Activated naive CD4-positive, alpha-beta T cell treated with Interleukin-2 at 50 U/mL for 16 hours (primary cell): ENCODE results near the gene PRSS57.
"Not testable (repeated sequence)": the region's sequence is repeated elsewhere in the genome, so short reads cannot be mapped to it uniquely, and the experiment has no call there.

ENCODE experiments used
- DNase-seq: peaks from one replicate; pipeline ENCODE4 v3.0.0-alpha.2; 2020

PRSS57 gene

DNA sequence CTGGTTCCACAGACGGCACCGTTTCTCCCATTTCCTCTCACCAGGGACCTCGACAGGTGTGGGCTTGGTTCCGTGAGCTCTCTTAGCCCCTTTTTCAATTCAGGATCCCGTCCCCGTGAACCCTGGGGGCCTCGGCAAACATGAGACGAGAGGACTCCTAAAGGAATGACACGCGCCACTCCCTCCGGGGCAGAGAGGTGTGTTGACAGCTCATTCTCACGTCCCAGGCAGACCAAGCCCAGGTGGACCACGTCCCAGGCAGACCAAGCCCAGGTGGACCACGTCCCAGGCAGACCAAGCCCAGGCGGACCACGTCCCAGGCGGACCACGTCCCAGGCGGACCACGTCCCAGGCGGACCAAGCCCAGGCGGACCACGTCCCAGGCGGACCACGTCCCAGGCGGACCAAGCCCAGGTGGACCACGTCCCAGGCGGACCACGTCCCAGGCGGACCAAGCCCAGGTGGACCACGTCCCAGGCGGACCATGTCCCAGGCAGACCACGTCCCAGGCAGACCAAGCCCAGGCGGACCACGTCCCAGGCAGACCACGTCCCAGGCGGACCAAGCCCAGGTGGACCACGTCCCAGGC is 28.2 kb downstream of the PRSS57 start:
- DNase-seq = not testable (repeated sequence)

- peak; percentile 86 for DNase-seq
These were observed 30.3 kb downstream of the PRSS57 start for GRCh38 chr19:664913-665443.

DNA sequence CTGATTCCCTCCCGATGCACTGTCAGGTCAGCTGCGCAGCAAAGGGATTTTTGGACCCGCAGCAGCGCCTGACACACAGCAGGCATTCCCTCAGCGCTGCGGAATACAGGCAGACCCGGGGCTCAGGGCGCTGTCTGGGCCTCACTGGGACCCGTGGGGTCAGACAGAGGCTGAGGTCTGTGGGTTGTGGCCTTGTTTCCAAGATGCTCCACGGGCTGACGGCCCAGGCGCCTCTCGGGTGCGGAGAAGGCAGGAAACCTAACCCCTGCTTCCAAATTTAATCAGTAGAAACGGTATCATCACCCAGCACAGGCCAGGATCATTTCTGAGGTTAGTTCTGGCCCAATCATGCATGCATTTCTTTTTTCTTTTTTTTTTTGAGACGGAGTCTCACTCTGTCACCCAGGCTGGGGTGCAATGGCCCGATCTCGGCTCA is 31.6 kb downstream of the PRSS57 start:
- DNase-seq = no peak

DNA sequence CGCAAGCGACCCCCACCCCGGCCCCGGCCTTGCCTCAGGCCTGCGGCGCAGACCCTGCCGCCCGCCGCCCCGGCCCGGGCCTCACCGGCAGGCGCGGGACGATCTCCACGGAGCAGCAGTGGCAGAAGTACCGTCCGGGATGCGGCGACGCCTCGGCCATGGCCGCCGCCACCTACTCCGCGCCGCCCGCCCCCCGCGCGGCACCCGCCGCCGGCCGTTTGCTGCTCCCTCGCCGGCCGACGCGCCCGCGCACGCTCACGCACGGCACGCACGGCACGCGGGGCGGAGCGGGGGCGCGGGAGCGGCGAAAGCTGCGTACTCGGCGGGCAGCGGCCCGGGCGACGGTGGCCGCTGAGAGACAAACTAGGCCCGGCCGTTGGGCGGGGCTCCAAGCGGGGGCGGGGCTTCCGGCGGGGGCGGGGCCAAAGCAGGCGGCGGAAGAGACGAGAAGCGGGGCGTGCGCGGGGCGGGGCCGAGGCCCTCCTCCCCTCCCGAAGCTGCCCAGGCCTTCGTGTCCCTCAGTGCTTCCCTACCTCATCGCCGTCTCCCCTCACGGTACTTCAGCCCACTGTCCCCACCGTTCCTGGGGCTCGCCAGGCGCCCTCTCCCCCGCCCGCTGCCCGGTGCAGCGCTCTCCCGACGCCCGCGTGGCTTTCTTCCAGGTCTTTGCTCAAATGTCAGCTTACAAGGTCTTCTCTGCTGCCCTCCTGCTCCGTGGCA is 32.1 kb downstream of the PRSS57 start, which contains the start of gene RNF126:
Gene RNF126 (minus strand): TSS at position 253 of the 720 bp plus-strand sequence. CDS start 93 bp downstream, at position 160.
- peak; percentile 91 for DNase-seq

- peak; percentile 78 for DNase-seq
These were observed 32.9 kb downstream of the PRSS57 start for GRCh38 chr19:662207-662961.

- peak; percentile 69 for DNase-seq
These were observed 33.6 kb downstream of the PRSS57 start for GRCh38 chr19:661427-662196.

DNA sequence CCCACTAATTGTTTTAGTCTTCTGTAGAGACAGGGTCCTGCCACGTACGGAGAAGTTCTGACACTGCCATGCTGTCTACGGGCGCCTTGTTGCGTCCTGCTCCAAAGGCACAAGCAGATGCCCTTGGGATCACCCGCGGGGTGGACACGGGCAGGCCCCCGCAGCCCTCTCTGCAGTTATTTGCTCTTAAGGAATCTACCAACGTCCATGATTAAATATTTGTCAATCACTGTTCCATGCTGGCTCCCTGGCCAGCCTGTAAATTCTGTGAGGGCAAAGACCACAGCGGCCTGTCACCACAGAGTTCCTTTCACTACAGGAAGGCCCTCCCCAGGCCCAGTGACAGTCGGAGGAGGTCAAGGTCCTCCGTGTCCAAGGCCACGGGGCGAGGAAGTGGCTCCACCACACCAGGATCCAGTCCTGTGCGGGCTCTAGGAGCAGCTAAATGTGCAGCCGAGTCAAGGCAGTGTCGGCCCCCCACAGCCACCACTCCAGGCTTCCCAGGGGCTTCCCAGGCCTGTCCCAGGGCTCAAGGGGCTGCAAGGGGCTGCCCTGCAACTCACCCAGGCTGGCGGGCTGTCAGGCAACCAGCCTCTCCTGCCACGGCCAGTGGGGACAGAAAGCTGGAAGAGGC is 34.3 kb downstream of the PRSS57 start:
- no peak for DNase-seq

DNA sequence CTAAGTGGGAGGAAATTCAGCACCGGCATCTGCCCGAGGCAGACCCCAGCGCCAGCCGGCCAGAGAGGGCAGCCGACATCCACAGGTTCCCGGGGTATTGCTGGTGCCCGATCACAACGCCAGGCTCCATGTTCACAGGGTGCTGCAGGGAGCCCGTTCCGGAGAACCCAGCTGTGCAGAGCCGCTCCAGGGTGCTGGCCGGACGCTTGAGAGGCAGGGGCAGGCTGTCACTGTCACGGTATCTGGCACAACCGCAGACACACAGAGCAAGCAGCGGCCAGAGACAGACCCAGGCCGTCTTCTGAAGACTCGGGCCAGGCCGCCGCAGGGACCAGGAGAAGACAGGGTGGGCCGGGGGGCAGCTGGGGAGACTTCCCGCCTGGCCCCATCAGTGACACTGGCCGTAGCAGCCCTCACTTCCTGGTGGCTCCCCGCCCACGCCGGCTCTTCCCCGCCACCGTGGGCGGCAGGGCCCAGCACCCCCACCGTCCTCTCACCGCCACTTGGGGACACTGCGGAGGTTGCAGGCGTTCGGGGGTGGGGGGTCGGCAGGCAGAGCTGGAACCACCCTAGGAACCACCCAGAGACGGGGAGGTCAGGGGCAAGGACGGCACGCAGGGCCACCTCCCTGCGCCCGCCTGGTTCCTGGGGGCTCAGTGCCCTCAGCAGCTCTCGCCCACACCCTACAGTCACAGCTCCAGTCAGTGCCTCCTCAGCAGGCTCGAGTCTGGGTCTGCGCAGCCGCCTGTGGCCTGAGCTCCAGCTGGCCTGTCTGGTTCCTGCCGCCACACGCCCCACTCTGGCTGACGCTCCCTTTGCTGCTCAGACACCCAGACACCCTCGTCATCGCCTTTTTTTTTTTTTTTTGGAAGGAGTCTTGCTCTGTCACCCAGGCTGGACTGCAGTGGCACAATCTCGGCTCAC is 36.1 kb downstream of the PRSS57 start:
- peak; percentile 53 for DNase-seq

GRCh38 chr19:658059-658839 is 37.0 kb downstream of the PRSS57 start:
- DNase-seq = no peak

DNA sequence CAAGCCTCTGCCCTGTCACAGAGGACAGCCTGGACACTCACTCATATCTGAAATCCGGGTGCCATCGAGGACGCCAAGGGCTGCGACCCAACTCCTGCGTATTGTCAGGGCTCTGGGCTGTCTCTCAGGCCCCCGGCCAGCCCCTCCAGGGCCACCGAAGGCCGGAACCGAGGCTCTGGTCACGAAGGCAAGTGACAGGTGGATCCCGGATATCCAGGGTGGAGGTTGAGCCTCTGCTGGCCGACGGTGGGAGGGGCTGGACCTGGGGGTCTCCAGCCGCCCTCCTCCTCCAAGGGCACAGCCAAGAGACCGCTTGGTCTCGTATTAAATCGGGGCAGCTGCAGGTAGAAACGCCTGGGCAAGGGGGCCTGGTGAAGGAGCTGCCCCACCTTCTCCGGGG is 37.6 kb downstream of the PRSS57 start:
- DNase-seq = no peak

GRCh38 chr19:656751-657559 is 38.3 kb downstream of the PRSS57 start:
- DNase-seq = no peak

DNA sequence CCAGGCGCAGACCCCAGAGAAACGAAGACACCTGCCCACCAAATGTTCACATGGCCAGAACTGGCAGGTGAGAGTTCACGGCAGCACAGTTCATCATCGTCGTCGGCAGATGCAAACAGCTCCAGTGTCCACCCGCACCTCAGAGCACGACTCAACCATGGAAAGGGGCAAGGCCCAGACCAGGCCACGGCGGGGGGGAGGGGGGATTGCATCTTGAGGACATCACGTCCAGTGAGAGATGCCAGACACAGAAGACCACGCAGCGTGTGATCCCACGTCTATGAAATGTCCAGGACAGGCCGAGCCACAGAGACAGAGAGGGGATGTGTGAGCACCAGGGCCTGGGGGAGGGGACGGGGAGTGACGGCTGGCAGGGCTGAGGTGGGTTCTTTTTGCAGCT is 39.6 kb downstream of the PRSS57 start:
- DNase-seq = no peak

GRCh38 chr19:653425-653824 is 41.8 kb downstream of the PRSS57 start:
- DNase-seq = no peak

DNA sequence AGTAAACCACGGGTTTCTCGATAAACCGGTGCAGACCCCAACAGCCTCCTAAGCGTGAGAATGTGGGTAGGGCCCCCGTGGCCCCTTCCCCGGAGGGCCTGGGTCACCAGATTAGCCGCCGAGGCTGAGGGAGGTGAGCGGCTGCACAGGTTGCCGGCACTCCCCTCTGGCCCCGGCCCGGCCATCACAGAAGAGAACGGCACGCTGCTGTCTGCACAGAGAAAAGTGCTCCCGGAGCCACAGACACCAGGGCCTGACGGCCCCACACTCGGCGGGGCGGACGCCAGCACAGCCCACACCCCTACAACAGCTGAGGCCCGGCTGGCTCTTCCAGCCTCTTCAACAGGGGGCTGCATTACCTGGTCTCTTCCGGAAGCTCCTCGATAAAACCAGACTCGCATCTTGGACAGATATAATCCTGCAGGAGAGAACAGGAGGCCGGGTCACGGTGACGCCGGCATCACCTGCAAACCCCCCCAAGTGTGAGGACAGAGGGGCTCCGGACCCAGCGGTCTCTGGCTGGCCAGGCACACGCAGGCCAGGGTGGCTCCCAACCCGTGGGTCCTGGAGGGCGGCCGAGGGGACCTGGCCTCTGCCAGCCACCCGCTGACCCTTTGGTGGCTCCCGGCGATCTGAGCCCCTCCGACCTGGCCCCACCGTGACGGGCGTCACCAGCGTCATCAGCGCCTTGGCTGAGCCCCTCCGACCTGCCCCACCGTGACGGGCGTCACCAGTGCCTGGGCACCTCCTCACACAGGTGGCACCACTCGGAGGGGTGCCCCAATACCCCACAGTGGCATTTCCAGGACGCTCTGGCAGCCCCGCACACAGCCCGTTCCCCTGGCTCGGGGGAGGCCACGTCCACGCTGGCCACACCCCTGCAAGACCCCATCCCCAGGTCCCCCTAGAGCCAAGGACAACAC is 42.5 kb downstream of the PRSS57 start:
- no peak for DNase-seq

GRCh38 chr19:651991-652390 is 43.3 kb downstream of the PRSS57 start:
- DNase-seq = no peak

DNA sequence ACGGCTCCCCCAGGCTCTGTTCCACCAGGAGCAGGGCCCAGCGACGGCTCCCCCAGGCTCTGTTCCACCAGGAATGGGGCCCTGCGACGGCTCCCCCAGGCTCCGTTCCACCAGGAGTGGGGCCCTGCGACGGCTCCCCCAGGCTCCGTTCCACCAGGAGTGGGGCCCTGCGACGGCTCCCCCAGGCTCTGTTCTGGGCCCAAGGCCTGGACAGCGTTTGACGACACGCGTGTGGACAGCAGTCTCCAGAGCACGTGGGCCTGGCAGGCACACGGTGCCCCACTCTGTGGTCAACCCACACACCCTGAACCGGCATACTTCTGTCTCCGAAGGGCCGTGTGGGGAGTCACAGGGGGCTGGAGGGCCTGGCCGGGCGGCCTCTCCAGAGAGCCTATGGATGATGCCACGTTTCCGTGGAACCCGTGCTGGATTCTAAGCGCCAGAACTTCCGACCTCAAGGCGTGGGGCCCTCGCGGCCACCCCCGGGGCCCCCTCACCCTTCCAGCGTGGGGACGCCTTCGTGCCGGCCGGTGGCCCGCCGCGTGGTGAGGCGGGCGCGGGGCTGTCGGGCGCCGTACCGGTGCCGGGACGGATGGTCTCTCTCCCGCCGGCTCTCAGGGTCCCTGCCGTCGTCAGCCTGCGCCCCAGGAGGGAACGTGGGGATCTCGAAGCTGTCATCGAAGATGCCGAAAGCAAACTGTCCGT is 44.0 kb downstream of the PRSS57 start:
- DNase-seq = no peak

DNA sequence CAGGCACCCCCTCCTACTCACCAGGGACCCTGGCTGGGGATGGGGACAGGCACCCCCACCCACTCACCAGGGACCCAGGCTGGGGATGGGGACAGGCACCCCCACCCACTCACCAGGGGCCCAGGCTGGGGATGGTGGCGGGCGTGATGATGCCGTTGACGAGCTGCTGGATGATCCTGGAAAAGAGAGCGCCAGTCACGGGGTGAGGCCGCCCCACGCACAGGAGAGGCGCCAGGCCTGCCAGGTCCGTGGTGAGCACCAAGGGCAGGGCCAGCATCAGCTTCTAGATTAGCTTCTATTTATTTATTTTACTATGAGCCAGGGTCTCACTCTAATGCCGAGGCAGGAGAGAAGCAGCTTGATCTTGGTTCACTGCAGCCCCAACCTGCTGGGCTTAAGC is 45.1 kb downstream of the PRSS57 start:
- no peak for DNase-seq
